GM21360 (cell line): ENCODE results near the gene CEP131.

Source experiments
- ATAC-seq: cut with Tn5 transposase; IDR thresholded peaks from one replicate; pipeline ENCODE4 v1.9.1; 2021; ENCODE audit warnings: mild to moderate bottlenecking, moderate library complexity; ENCODE audit not compliant: unreplicated experiment

Gene CEP131

DNA sequence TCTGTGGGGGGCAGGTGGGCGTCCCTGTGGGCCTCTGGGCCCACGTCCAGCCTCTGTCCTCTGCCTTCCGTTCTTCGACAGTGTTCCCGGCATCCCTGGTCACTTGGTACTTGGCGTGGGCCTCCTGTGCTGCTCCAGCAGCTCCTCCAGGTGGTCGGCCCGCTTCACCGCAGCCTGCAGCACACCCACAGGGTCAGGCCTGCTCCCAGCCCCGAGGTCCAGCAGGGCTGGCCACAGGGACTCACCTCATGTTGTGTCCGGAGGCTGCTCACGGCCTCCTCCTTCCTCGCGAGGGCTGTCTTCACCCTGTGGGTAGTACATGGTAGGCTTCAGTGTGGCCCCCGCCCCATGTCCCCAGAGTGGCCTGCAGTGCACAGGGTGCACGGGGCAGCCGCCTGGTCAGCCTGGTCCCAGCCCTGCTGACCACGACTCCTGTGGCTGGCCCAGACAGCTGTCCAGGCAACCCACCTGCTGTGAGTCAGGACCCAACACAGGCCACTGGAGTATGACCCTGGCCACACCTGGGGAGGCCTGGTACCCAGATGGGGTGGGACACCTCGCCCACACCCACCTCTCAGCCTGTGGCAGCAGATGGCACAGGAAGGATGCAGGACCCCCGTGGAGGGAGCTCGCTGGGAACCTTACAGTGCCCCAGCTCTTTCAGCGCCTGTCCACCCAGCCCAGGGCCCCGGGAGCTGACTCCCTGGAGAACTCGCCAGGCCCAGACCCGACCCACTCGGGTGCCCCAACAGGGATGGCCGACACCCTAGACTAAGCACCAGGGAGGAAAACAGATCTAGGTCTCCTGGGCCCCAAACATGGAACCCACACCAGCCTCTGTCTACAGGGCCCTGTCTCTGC, 32.9 kb downstream of the CEP131 start:
- ATAC-seq, result no peak

DNA sequence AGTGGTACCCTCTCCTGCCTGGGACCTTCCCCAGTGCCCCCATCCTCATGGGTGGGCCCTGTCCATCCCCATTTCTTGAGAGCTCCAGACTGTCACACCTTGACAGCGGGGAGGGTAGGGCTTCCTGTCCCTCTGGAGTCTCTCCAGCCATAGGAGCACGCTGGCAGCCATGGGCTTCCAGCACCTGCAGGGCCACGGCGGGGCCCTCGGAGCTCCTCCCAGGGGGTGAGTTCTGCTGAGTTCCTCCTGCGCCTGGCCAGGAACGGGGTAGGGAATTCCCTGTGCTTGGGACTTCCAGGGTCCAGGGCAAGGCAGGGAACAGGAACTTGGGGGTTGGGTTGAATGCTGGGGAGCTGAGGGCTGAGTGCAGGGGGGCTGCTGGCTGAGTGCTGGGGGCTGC, 33.7 kb downstream of the CEP131 start:
- no peak for ATAC-seq

- ATAC-seq, result no peak
Measured at GRCh38 chr17:81188491-81188840, 34.3 kb downstream of the CEP131 start.

GRCh38 chr17:81187586-81188490, 34.9 kb downstream of the CEP131 start:
- ATAC-seq, result no peak

GRCh38 chr17:81187120-81187519, 35.6 kb downstream of the CEP131 start:
- ATAC-seq, result no peak

DNA sequence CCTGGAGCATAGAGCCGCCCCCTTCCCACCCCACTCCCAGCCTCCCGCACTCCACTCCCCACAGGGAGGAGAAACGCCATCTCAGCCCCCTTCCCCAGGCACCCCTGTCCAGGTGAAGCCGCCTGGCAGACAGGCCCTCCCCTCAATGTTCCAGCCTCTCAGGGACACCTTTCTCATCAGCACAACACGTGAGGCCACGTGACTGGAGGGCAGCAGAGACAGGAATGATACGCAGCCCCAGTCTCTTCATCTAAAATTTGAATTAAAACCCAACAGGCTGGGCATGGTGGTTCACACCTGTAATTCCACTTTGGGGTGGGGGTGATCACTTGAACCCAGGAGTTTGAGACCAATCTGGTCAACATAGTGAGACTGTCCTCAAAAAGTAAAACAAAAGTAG, 36.6 kb downstream of the CEP131 start:
- no peak for ATAC-seq

- no peak for ATAC-seq
Measured at GRCh38 chr17:81184555-81184954, 38.2 kb downstream of the CEP131 start.

- no peak for ATAC-seq
Measured at GRCh38 chr17:81183807-81184206, 39.0 kb downstream of the CEP131 start.

- no peak for ATAC-seq
Measured at GRCh38 chr17:81183316-81183715, 39.4 kb downstream of the CEP131 start.

DNA sequence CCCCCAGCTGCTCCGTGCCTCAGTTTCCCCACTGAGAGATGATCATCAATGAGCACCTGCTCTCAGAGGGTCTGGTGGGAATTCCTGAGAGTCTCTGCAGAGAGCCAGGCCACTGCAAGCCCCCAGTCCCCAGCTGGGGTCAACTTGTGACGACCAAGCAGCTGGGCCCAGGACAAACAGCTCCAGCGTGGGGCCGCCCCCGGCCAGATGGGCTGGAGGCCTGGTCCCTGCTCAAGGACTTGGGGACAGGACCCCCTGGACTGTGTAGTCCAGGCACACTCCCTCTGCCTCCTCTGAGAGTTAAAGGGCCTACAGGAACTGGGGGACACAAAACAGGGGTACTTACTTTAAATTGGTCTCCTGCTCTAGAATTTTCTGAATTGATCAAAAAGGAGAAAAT, 40.2 kb downstream of the CEP131 start:
- no peak for ATAC-seq

DNA sequence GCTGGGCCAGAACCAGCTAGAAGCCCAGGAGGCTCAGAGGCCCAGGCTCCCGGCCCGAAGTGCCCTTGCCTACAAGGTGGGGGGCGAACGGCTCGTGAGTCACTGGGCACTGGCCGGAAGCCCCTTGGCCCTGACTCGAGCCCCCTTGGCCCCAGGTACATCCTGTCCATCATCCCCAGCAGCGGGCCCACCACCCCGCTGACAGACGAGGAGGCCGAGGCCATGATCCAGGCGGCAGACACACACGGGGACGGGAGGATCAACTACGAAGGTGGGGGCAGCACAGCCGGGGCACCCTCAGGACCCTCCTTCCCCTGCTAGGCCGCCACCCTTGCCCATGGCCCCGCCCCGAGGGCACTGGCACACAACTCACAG, 41.0 kb downstream of the CEP131 start:
- ATAC-seq, result no peak

DNA sequence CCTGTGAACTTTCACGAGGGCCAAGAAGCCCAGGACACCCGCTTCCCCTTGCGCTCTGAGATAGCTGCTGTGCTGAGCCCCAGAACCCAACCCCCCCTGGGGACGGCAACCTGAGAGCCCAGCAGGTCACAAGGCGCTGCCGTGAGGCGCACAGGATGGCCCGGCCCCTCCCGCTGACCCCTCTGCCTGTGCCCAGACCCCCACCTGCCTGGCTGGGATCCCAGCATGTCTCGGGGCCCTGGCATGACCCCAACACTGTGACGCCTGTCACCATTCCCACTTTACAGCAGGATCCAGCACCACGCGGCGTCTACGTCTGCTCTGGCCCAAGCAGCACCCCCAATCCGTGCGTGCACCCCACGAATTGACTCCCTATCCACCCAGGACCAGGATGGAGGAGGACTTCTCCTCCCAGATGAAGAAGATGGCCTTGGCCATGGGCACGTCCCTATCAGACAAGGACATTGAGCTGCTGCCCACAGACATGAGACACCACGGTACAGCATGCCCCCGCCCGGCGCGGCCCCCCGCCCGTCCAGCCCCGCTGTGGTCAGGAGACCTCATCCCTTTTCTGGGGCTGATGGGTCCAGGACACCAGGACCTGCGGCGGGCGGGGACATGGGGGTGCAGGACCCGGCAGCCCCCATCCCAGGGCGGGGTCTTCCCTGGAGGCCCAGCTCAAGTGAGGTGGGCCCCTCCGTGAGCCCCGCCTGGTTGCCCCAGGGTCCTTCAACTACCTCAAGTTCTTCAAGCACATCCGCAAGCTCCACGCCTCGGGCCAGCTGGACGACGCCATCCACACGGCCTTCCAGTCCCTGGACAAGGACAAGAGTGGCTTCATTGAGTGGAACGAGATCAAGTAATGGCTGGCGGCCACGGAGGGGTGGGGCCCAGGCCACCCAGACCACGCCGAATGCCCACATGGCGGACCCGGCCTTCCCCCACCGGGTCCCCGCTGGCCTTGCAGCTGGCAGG, 41.6 kb downstream of the CEP131 start:
- ATAC-seq, result no peak

- no peak for ATAC-seq
Measured at GRCh38 chr17:81179861-81180260, 42.9 kb downstream of the CEP131 start.

DNA sequence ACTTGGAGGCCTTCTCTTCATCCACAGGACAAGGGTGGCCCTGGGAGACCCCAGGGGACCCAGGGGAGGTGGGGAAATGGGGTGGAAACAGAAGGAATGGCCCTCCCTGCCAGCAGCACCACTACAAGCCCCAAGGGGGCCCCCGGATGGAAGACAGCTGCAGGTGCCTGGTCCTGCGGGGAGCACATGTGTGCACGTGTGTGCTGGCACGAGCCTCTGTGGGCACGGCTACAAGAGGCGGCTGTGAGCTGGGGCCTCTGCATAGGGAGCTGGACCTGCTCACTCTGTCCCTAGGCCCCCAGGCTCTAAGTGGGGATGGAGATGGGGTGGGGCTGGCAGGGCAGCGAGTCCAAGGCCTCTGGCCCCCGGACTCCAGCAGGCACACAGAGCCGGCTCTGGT, 43.5 kb downstream of the CEP131 start:
- ATAC-seq, result no peak

DNA sequence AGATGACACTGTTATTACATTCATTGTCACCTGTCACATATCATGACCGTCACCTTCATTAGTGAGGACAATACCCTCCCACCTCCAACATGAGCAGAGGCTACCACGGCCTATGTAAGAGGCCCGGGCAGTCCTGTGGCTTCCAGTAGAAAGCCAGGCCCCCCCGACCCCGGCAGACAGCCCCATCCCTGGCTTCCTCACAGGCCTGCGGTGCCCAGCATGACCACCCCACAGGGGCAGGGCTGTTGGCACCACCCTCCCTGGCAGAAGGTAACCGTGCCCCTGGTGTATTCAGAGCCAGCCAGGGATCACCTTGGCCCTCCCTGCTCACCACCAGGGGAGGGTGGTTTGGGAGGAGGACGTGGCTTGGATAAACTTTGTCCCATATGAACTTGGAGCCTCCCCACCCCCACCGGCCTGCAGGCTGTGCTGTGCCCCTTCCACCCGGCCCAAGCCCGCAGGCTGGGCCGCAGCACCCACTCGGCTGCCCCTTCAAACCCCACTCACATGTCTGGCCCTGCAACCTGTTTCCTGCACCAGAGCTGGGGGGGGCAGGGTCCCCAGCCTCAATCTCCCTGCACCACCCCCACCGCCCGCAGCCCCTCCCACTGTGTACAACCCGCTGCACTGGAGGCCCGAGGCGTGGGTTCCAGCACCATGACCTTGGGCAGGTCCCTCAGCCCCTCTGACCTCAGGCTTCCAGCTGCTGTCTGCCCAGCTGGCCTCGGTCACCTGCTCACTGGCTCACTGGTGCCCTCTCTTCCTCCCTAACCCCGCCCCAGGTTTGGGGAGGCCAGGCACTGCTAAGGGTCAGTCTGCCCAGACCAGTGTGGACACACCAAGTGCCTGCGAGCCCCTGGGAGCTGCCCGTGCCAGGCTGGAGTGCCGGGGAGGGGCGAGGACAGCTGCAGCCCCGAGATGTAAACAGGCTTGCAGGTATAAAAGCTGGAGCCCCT, 44.4 kb downstream of the CEP131 start:
- no peak for ATAC-seq

- ATAC-seq, result no peak
Measured at GRCh38 chr17:81176666-81177065, 46.1 kb downstream of the CEP131 start.

GRCh38 chr17:81173762-81174155, 49.0 kb downstream of the CEP131 start:
- no peak for ATAC-seq

DNA sequence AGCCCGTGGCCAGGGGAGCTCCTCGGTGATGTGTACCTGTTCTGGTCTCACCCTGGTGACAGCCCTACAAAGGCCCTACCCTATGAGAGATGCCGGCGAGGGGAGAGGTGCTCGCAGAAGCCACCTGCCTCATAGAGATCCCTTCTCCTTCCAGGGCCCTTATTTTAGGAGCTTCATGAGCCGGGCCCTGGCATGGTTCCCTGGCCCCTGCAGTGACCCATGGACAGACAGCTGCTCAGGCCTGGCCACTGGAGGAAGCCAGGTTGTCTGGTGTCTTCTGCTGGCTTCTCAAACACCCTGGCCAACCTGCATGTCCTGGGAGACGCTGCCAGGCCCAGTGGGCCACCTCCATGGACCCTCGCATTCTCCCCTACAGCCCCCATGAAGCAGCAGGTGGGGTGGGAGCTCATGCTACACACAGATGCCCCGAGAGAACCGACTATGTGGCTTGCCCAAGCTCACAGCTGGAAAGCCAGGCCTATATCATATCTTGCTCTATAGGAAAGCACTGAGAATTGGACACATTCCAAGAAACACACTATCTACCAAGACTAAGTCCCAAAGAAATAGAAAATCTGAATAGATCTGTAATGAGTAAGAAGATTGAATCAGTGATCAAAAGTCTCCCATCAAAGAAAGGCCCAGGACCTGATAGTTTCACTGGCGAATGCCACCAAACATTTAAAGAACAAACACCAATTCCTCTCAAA, 49.6 kb downstream of the CEP131 start:
- no peak for ATAC-seq

DNA sequence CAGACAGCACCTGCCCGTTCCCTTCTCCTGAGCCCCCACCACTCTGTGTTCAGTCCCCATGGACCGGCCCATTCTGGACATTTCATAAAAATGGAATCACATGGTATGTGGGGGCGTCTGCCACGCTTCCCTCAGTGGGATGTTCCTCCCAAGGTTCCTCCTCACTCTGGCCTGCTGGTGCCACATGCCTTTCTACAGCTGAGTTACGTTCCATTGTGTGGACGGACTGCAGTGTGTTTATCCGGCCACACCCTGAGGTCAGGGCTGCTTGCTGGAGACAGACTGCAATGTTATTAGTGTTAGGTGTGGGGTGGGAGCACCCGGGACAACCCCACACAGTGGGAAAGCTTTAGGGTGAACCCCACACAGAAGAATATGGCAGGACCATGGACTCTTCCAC, 50.8 kb downstream of the CEP131 start:
- ATAC-seq, result no peak
